GM23248 (cell line): ENCODE results near the gene CEP295NL.

Experiments
- EZH2 ChIP-seq: fragments of 200-600 bp; sonication (generic); IDR thresholded peaks from 2 replicates; pipeline ENCODE4 v1.6.1; 2018; ENCODE audit warnings: antibody characterized with exemption, mild to moderate bottlenecking; ENCODE audit not compliant: insufficient read depth, poor library complexity, severe bottlenecking
- EZH2phosphoT487 ChIP-seq: fragments of 200-600 bp; sonication (generic); IDR thresholded peaks from 2 replicates; pipeline ENCODE4 v1.6.1; 2018; ENCODE audit warnings: antibody characterized with exemption, moderate library complexity, mild to moderate bottlenecking, low read depth; ENCODE audit not compliant: insufficient read depth

- TF ChIP-seq EZH2 = no peak
- no peak for TF ChIP-seq EZH2phosphoT487
Measured at GRCh38 chr17:78923660-78924453, 20.9 kb upstream of the CEP295NL start.
